ENCODE data around the gene KCNMB1.

GRCh38 chr5:170330568-170331054 lies 58.6 kb downstream of the KCNMB1 start:
- TF ChIP-seq EZH2 (IDR thresholded peaks at IDR 0.05; ENCODE audit: low read length, unreplicated experiment) (no peak), EZH2phosphoT487 (IDR thresholded peaks at IDR 0.05; ENCODE audit: borderline replicate concordance, low read length) (no peak), CTCF (conservative IDR thresholded peaks at IDR 0.05; ENCODE audit: low read depth, low read length) (no peak)

Measured in PC-3 (cell line).